Activated naive CD8-positive, alpha-beta T cell treated with anti-CD3 and anti-CD28 coated beads, Interleukin-2, amount 50 U/mL, for 16 hours (primary cell): ENCODE data around the gene VRK3.

Experiments used
- DNase-seq: peaks from one replicate; pipeline ENCODE4 v3.0.0-alpha.2; 2020; ENCODE audit warnings: low read depth, low spot score

VRK3 gene

DNA sequence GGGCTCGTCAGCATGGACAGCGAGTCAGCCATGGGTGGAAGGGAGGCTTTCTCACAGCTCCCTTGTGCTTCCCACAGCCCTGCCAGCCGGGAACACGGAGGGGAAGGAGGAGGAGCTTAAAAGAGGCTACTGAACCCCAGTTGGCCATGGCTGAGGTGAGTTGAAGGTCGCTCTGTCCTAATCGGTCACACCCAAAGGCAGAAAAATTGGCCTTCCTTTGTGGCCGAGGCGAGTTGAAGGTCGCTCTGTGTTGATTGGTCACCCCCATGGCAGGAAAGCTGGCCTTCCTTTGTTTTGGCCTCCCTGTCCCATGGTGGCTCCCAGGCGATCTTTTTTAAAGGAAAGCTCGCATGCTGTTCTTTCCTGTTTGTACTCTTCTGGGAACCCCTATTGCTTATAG lies 5.8 kb upstream of the VRK3 start:
- no peak for DNase-seq

DNA sequence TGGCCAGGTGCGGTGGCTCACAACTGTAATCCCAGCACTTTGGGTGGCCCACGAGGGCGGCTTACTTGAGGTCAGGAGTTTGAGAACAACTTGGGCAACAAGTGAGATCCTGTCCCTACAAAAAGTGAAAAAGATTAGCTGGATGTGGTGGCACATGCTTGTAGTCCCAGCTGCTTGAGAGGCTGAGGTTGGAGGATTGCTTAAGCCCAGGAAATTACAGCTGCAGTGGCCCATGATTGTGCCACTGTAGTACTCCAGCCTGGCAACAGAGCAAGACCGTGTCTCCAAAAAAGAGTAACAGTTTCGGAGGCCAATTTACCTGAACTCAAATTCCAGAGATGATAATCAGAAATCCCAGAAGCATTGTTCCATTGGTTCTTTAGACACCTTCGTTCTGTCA lies 5.1 kb upstream of the VRK3 start:
- DNase-seq = no peak

DNA sequence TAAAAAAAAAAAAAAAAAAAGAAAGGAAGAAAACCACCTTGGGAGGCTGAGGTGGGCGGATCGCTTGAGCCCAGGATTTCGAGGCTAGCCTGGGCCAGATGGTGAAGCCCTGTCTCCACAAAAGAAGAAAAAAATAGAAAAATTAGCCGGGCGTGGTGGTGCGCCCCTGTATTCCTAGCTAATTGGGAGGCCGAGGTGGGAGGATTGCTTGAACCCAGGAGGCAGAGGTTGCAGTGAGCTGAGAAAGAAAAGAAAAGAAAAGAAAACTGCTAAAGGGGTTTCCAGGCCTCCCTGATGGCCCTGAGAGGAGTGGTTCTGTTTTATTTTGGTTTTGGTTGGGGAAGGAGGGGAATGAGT lies 1.4 kb upstream of the VRK3 start:
- no peak for DNase-seq

DNA sequence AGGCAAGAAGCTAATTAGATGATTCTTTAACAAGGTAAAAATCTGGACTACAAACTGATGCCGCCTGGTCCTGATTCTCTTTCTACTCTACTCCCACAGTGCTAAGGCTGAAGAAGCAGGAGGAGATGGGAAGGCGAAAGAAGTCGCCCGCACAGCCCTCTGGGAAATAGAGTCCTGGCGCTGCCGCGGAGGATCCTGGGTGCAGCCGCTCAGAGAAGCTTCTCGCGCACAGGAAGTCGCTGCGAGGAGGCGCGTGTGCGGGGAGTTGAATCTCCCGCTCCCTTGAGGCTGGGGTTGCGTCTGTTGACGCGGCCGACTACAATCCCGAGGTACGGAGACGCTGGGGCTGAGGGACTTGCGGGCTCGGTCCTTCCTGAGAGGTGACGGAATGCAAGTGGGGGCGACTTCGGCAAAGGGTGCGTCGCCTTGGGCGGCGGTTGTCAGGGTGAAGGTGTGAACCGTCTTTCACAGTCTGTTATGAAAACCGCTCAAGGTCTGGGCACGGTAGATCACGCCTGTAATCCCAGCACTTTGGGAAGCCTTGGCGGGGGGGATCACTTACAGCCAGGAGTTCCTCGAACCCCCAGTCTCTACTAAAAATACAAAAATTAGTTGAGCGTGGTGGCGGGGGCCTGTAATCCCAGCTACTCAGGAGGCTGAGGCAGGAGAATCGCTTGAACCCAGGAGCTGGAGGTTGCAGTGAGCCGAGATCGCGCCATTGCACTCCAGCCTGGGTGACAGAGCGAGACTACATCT lies 800 bp upstream of the VRK3 start, which contains the start of gene ZNF473:
Gene ZNF473 (plus strand): TSS at position 212 of the 756 bp plus-strand sequence. CDS start 5,078 bp downstream, outside the sequence.
- DNase-seq = peak; percentile 72

DNA sequence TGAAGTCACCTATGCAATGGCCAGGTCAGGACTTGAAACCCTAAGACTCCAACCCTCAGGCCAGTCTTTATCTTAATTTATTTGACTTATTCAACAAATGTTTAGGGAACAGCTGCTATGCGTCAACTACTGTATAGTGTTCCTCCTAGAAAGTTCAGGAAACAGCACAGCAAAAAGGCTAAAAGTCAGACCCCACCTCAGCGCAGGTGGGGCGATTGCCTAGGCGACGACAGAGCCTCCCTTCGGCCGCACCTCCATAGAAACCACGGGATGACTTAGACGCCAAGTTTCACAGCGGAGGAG lies 502 bp downstream of the VRK3 start:
- no peak for DNase-seq

DNA sequence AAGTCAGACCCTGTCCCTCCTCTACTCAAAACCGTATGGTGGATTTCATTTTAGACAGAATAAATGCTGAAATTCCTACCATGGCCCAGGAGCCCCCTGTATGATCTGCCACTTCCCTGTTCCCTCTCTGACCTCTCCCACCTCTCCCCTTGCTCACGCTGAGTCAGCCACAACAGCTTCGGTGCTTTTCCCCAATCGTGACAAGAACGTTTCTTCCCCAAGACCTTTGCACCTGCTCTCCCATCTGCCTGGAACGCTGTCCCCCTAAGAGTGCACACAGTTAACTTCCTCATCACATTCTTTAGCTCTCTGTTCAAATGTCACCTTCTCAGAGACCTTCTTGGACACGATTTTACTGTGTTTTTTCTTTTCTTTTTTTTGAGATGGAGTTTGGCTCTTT lies 2.3 kb downstream of the VRK3 start:
- DNase-seq = no peak

DNA sequence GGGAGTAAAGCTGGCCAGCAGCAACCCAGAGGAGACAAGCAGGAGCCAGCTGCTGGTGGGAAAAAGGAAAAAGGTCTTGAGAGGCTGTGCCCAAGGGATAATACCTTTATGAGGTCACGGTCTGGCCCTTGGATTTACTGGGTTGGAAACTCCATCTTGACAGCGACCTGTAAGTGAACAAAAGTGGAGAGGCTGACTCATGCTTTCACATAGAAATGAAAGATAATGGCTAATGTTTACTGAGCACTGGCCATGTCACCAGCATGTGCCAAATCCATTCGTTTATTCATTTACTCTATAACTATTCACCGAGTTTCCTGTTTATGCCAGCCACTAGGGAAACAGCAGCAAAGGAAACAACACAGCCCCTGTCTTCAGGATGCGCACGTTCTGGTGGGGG lies 4.7 kb downstream of the VRK3 start:
- no peak for DNase-seq

DNA sequence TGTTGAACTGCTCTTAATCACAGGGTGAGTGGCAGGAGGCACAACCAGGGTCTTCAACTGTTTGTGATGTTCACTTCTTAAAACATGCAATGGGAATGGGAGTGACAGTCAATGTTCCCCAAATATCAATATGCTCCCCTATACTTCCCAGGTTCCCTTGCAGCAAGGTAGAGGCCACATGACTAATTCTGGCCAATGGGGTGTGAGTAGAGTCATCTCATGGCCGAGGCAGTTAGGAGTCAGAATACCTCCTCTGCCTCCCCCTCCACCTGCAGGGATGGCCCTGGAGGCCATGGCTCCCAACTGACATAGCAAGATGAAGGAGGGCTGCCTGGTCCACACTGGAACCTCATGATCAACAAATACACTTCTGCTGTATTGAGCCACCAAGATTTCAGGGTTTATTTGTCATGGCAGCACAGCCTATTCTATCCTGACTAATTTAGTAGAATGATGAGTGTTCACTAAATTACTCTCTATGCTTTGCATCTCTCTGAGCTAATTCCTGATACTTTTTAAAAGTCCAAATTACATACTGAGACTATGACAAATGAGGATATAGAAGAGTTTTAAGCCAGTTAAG lies 8.9 kb downstream of the VRK3 start:
- DNase-seq = no peak

DNA sequence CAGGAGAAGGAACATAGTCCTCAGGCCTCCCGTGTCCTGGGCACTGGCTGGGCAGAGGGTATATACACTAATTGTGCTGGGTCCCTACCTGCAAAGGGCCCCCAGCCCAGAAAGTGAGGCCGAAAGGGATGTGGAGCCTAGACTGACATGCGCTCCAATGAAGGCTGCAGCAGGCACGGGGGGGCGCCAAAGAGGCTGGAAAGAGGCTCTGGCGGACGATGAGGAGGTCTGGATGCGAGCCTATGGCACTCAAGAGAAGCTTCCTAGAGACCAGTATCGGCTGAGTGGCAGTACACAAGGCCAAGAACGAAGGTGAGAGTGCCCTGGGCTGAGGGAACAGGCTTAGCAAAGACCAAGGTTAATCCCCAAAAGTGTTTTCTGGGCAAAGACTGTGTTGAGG lies 16.6 kb downstream of the VRK3 start:
- no peak for DNase-seq

DNA sequence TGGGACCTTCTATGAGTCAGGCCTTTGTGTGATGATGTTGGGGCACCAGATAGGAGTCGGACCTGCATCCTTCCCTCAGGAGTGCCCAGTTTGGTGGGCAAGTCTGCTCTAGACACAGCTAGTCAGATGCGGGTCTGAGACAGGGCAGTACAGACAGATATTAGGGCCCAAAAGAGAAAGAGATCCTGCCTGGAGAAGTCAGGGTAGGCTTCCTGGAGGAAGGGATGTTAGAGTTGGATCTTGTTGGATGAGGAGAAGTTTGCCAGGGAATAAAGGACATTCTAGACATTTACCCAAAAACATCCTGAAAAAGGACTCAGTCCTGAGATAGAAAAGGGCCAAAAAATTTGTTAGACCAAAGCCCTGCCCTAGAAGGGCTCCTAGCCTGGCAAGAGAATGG lies 17.2 kb downstream of the VRK3 start:
- no peak for DNase-seq

DNA sequence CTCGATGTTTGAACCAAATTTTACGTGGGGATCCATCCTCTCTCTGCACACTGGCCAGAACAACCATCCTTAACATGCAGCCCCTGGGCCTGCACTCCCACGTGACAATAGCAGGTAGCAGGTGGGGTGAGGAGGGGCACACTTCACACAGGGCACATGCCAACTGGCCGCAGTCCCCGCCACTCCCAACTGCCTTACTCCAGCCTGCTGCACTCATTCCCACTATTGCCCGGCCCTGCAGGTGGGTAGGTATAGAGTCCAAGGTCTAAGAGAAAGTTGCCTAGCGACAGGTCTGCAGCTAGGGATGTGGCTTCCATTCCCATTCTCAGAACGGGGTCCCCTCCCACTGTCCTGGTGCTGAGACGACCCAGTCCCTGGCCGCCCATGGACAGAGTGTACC lies 18.0 kb downstream of the VRK3 start:
- DNase-seq = no peak

DNA sequence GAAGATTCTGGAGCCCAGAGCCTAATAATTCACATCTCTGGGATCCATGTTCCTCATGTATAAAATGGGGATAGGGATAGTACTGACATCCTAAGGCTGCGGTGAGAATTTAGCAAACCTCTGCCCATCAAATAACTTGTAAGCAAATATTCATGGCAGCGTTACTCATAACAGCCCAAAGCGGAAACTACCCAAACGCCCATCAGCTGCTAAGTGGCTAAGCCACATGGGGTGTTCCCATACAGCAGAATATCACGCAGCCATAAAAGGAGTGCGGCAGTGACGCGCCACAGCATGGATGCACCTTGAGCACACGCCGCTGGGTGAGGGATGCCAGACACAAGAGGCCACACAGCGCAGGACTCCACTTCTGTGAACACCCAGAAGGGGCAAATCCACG lies 19.7 kb downstream of the VRK3 start:
- no peak for DNase-seq

DNA sequence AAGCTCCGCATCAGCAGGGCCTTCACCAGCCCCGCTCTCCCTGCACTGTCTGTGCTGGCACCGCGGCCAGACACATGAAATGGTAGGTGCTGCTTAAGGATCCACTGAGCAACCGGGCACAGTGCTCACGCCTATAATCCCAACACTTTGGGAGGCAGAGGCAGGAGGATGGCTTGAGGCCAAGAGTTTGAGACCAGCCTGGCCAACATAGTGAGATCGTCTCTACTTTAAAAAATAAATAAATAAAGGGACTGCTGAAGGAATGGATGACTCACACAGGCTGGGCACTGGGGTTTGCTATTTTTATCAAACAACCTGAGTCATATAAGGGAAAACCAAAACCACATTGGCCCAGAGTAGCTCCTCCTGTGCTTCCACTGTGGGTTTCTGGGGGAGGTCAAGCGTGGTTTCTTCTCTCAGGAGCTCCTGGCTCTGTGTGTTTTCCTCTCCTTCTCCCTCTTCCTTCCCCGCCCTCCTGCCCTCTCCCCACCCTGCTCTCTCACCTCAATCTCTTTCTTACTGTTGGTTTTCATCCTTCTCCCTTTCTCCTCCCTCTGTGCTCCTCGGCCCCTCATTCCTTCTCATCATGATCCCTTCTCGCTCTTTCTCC lies 21.3 kb downstream of the VRK3 start:
- DNase-seq = no peak

DNA sequence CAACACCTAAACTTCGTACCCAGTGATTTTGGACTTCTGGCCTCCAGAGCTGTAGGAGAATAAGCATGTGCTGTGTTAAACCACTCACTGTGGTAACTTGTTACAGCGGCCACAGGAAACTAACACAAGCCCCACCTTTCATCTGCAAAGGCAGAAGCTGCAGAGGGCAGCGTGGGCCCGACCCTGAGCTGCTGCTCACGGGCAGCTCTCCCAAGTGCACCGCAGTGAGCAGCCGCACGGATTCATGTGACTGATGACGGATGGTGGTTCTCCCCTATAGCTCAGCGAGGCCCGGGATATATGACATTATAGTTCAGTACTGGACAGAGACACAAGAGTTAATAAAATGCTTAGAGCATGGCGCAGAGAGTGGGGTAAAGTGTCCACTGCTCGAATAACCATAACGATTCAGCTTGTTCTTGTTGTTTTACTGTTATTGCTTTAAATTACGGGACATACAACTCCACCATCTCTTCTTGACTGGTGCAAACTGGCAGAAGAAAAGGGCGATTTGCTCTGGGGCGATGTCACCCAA lies 21.9 kb downstream of the VRK3 start:
- no peak for DNase-seq

DNA sequence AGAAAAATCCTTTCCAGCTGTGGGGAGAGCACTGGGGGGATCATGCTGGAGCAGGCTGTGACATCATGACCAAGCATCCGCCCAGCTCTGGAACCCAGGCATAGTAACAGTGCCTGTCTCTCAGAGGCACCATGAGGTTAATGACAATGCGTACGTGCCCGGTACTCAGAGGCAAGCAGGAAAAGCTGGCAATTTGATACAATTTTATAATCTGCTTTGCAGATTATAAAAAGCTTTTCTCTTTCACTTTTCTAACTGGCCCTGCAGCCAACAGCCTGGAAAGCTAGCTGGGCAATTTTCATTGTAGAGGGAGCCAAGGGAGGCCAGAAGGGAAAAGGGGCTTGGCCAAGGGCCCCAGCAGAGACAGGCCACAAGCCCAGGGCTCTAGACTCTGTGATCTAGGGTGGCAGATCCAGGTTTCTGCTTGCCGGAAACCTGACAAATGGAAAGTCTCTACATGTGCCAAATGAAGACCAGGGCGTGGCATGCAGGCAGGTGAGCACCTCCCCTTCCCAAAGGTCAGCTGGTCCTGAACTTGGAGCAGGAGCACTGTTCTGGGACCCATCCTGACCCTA lies 22.7 kb downstream of the VRK3 start:
- DNase-seq = no peak

DNA sequence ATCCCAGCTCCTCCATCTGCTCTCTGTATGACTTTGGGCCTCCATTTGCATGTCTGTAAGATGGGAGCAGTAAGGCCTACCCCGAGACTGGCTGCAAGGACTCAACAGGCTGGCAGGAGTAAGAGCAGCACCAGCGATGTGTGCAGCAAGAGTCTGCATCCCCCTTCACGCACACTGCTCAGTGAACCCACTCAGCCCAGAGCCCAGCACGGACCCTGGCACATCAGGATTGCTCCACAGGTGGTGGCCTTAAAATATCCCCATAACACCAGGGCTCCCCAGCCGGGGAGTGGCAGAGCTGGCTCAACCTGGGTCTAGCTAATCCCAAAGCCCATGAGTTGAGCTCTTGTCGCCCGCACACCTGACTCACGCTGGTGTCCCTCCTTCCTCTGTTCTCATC lies 23.4 kb downstream of the VRK3 start:
- DNase-seq = no peak

DNA sequence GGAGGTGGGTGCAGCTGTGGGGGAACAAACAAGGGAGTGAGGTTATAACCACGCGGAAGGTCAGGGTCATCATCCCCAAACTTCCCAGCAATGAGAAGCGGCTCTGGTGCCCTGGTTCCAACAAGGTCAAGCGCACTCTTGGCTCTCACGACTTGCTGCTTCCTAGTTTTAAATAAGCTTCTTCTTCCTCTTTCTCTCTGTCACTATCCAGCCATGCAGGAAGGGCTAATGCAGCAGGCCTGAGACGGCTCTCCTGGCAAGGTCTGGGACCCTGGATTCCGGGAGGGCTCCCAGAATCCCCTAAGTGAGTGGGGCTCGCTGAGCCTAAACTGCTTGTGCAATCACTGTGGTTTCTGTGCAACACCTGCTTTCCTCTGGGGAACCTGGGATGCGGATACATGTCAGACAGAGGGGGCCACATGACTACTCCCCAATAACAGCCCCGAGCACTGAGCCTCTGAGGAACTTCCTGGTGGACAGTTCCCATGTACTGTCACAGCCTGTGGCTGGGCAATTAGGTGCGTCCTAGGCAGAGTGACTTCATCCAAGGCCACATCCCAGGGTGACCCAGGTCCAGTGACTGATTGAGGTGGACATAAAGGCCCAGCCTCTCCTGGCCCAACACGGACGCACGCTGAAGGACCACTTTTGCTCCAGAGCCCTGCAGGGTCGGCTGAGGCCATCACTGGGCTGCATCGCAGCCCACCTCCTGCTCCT lies 24.2 kb downstream of the VRK3 start:
- DNase-seq = no peak

DNA sequence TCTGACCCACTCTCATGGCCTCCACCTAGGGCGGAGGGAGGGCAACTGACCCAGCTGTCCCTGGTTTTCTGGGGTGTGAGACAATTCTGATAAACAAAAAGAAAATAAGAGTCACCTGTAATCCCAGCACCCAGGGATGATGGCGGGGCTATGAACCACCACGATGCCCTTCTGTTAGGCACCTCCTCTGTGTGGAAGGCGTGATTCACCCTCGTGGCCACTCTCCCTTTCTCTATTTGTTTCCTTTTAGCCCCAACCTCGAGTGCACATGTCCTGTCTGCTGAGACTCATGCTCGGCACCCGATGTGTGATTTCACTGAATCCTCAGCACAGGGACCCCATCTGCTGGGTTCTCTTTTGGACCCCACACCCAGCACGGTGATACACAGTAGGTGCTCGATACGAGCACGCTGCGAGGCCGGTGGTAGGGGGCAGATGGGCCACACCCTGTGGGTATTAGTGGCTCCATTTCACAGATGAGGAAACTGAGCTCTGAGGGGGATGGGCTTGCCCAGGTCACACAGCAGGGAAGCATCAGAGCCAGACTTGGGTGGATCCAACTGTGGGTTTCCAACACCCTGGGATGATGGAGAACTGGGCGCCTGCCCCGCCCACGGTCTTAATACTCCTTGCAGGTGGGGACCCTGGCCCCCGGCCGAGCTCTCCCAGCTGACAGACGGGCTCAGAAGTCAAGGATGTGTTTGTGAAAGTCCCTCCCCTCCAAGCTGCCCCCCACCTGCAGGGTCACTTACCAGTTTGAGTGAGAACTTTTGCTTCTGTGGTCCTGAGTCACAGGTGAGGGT lies 24.9 kb downstream of the VRK3 start:
- DNase-seq = no peak

DNA sequence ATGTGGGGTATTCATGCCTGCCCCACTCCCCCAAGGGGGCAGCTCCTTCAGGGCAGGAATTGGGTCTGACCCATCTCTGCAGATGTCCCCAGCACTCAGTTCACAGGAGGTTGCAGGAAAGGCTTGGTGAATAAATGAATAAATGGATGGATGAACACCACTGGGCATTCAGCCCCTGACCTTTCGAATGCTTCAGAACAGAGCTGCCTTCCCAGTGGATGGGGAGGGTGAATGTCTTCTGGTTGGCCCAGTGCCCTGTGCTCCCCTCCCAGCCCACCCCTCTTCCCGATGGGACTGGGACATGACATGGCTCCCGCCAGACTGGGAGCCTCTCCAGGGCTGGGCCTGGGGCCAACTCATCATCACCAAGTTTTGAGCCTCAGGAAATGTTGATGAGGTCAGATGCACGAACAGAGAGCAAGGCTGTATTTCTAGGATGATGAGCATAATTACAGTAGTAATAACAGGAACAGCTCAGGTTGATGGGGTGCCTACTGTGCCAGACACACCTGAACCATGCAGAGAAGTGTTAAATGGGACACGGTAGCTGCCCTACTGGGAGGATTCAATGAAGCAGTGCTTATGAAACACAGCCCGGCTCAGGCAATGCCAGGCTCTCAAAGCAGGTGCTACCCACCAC lies 25.7 kb downstream of the VRK3 start:
- DNase-seq = no peak

DNA sequence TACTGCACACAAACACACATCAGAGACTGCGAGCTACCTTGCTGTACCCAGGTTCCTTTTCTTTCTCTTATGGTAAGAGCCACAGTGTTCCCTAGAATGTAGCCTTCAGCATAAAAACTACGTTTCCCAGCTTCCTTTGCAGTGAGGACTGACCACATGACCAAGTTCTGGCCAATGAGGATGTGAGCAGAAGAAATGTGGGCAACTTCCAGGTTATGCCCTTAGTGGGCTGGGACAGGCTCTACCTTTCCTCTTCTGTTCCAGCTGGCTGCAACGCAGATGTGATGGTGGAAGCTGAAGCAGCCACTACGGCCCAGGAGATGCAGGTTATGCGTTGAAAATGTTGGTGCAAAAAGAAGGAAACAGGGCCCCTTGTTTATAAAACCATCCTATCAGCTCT lies 27.5 kb downstream of the VRK3 start:
- DNase-seq = no peak

DNA sequence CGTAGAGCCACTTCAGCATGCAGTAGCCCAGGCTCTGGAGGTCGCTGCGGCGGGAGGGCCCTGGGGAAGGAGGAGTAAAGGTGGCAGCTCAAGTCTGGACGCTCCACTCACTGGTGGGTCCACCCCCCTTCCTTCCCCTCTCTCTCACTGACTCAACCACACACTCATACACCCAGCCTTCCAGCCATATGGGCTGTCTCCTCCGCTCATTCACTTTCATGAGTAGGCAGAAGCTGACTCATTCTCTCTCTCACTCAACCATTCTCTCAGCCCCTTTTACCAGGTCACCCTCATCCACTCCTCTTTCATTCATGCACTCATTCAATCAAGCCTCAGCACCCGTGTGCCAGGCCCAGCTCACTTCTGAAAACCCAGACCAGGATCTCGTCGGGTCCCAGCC lies 36.7 kb downstream of the VRK3 start:
- DNase-seq = no peak
